Activated CD8-positive, alpha-beta memory T cell treated with anti-CD3 and anti-CD28 coated beads, Interleukin-2, amount 10 ng/mL, durations not matched to agents 7 days and 5 days (primary cell): ENCODE results near the gene PRSS1. TPM values are rescaled to one million over a fixed set of nuclear protein-coding genes. Genes with fewer than 3 reads are reported as not detected.

Source experiments
- total RNA-seq, 2 experiments: library from RNA; stranded (reverse); gene quantifications; one replicate each; pipeline ENCODE4 v1.2.3, GENCODE V29; 2021

Gene PRSS1
- total RNA-seq, 2 experiments from 2014 or later = not detected

Other genes with a start within 250 kb of the PRSS1 start
- not detected for gene PRSS2, start 21.5 kb downstream of the PRSS1 start, total RNA-seq
- 1 to 10 TPM; 5.1 to 7.5 TPM for gene EPHB6, start 105.6 kb downstream of the PRSS1 start, total RNA-seq
- gene TRPV6, start 136.3 kb downstream of the PRSS1 start, total RNA-seq = not detected
- gene TRPV5, start 184.3 kb downstream of the PRSS1 start, total RNA-seq = not detected
- not detected for gene LLCFC1, start 190.0 kb downstream of the PRSS1 start, total RNA-seq
- gene KEL, start 212.9 kb downstream of the PRSS1 start, total RNA-seq = under 1 TPM; 0.16 to 0.70 TPM